CD4-positive, alpha-beta memory T cell (primary cell): ENCODE measurements around the gene OTUD5. TPM values are rescaled to one million over a fixed set of nuclear protein-coding genes. Genes with fewer than 3 reads are reported as not detected.

ENCODE experiments used
- CTCF ChIA-PET: fragments of 350-600 bp; sonication (Branson Sonifier 250); formaldehyde crosslinking; loops from one replicate; lab custom pipeline; 2021; ENCODE audit warnings: inconsistent platforms; ENCODE audit not compliant: partially characterized antibody; lab: Charles Lee
- POLR2A ChIA-PET: fragments of 350-600 bp; sonication (Branson Sonifier 250); formaldehyde crosslinking; loops from one replicate; lab custom pipeline; 2021; ENCODE audit not compliant: partially characterized antibody; lab: Charles Lee
- DNase-seq, 5 donors: peaks; one replicate each; pipeline versions ENCODE4 v3.0.0 to v3.0.0-alpha.2; 2020 to 2022; ENCODE audit warnings: mixed read lengths in 1 of 5
- H3K27ac ChIP-seq: one replicate; pipeline ENCODE4 v1.7.0; 2013; ENCODE audit warnings: low read depth, low read length
- H3K27me3 ChIP-seq: 2 replicates; pipeline ENCODE4 v1.7.0; 2013; ENCODE audit warnings: mild to moderate bottlenecking, low read length, moderate library complexity; ENCODE audit not compliant: insufficient read depth
- H3K36me3 ChIP-seq: 2 replicates; pipeline ENCODE4 v1.7.0; 2013; ENCODE audit warnings: mild to moderate bottlenecking, low read length, moderate library complexity; ENCODE audit not compliant: insufficient read depth
- H3K4me1 ChIP-seq: 2 replicates; pipeline ENCODE4 v1.7.0; 2013; ENCODE audit warnings: mild to moderate bottlenecking, low read length, moderate library complexity; ENCODE audit not compliant: insufficient read depth
- H3K4me3 ChIP-seq, 2 donors: one replicate each; pipeline ENCODE4 v1.7.0; 2013; ENCODE audit warnings: low read length in 2 of 2, mild to moderate bottlenecking in 1 of 2
- H3K9me3 ChIP-seq, 2 donors: one replicate each; pipeline ENCODE4 v1.7.0; 2013; ENCODE audit warnings: low read length in 2 of 2, control low read depth in 1 of 2; ENCODE audit not compliant: control insufficient read depth in 1 of 2
- H3K27ac Mint-ChIP-seq, 7 donors: one replicate each; pipeline ENCODE4 v1.8.0; 2020 to 2021; ENCODE audit warnings: mixed read lengths in 7 of 7, mild to moderate bottlenecking in 6 of 7, inconsistent platforms in 3 of 7, moderate library complexity in 3 of 7
- H3K27me3 Mint-ChIP-seq, 2 donors: one replicate each; pipeline ENCODE4 v1.8.0; 2020 to 2021; ENCODE audit warnings: mixed read lengths in 2 of 2
- H3K36me3 Mint-ChIP-seq, 2 donors: one replicate each; pipeline ENCODE4 v1.8.0; 2020 to 2021; ENCODE audit warnings: mixed read lengths in 2 of 2, inconsistent platforms in 1 of 2, mild to moderate bottlenecking in 1 of 2
- H3K4me1 Mint-ChIP-seq, 4 donors: one replicate each; pipeline ENCODE4 v1.8.0; 2020 to 2021; ENCODE audit warnings: mixed read lengths in 4 of 4, mild to moderate bottlenecking in 1 of 4
- H3K4me3 Mint-ChIP-seq, 8 donors: one replicate each; pipeline ENCODE4 v1.8.0; 2020 to 2021; ENCODE audit warnings: mixed read lengths in 8 of 8, mild to moderate bottlenecking in 7 of 8, moderate library complexity in 6 of 8, inconsistent platforms in 3 of 8
- H3K9me3 Mint-ChIP-seq, 8 donors: one replicate each; pipeline ENCODE4 v1.8.0; 2020 to 2021; ENCODE audit warnings: mixed read lengths in 8 of 8, mild to moderate bottlenecking in 5 of 8, inconsistent platforms in 3 of 8, moderate library complexity in 1 of 8
- intact Hi-C: fragments of 100-400 bp; cut with micrococcal nuclease; formaldehyde crosslinking; loops from one replicate; pipeline ENCODE4 v1.15.1; 2023
- polyA plus RNA-seq, 2 donors: library from polyadenylated mRNA; unstranded; fragments of 300-500 nt; fragmentation: Illumina TruSeq; gene quantifications; one replicate each; pipeline ENCODE4 v1.2.3, GENCODE V29; 2021
- total RNA-seq, 2 experiments: library from RNA; stranded (reverse); gene quantifications; one replicate each; pipeline ENCODE4 v1.2.3, GENCODE V29; 2021

OTUD5 gene
- total and polyA plus RNA-seq, 4 experiments from 2014 or later = 16.5 to 94.5 (median 68.8) TPM

- intact Hi-C loops = no loop called here
- ChIA-PET POLR2A (interaction anchor here (1.6 kb wide), 1 partner anchor 40 kb away, joined by 4 read pairs; the partner anchor contains the start of gene OTUD5), CTCF (no interaction called here)
- peak overlapping the region in 4 of 7 donors; percentile 47 to 76 (median 59) for H3K27ac Mint-ChIP-seq
- no peak overlapping the region for H3K27ac ChIP-seq
- no peak for DNase-seq
- H3K27me3 Mint-ChIP-seq = no peaks in the 10 kb centered on the region
- H3K4me1 Mint-ChIP-seq = peaks cover 22 to 33% (median 30%) of the 10 kb centered on the region in 4 donors
- no peaks in the 10 kb centered on the region for H3K27me3 ChIP-seq
- H3K4me3 ChIP-seq = no peak overlapping the region
- peaks cover 0 to 2% (median 0%) of the 10 kb centered on the region in 8 donors for H3K9me3 Mint-ChIP-seq
- H3K4me3 Mint-ChIP-seq = peak overlapping the region in 1 of 8 donors; percentile 57
- peaks cover 32 to 47% of the 10 kb centered on the region in 2 donors for H3K36me3 Mint-ChIP-seq
- peaks cover 27% of the 10 kb centered on the region for H3K4me1 ChIP-seq
- H3K9me3 ChIP-seq = no peaks in the 10 kb centered on the region
- H3K36me3 ChIP-seq = peaks cover 22% of the 10 kb centered on the region
Measured at GRCh38 chrX:48998391-48998790, 41.0 kb upstream of the OTUD5 start.

- no peaks in the 10 kb centered on the region for H3K9me3 ChIP-seq
- Mint-ChIP-seq H3K4me1 (peaks cover 22 to 32% (median 29%) of the 10 kb centered on the region in 4 donors), H3K36me3 (peaks cover 32 to 52% of the 10 kb centered on the region in 2 donors), H3K27me3 (no peaks in the 10 kb centered on the region), H3K4me3 (no peak overlapping the region), H3K9me3 (peaks cover 0 to 2% (median 0%) of the 10 kb centered on the region in 8 donors), H3K27ac (peak overlapping the region in 3 of 7 donors; percentile 25 to 57 (median 37))
- CTCF ChIA-PET = no interaction called here
- no peak overlapping the region for H3K27ac ChIP-seq
- H3K4me1 ChIP-seq = peaks cover 27% of the 10 kb centered on the region
- H3K36me3 ChIP-seq = peaks cover 22% of the 10 kb centered on the region
- POLR2A ChIA-PET = interaction anchor here (1.6 kb wide), 1 partner anchor 40 kb away, joined by 4 read pairs; the partner anchor contains the start of gene OTUD5
- H3K4me3 ChIP-seq = no peak overlapping the region
- H3K27me3 ChIP-seq = no peaks in the 10 kb centered on the region
- intact Hi-C loops = no loop called here
- no peak for DNase-seq
Measured at GRCh38 chrX:48997865-48998264, 40.5 kb upstream of the OTUD5 start.

DNA sequence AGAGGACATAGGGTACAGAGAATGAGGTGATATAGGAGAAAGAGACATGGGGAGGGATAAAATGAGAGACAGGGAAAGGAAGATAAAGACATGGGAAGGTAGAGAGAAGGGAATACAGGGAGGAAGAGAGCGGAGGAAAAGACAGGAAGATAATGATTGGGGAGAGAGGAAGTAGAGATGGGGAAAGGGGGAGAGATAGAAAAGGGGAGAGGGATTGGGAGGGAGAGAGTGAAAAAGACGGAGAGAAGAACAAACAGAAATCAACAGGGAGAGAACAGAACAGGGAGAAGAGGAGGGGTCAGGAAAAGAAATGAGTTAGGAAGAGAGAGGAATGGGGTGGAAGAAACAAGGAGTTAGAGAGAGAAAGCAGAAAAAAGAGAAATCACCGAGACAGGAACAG lies 40.0 kb upstream of the OTUD5 start:
- H3K27ac Mint-ChIP-seq = peak overlapping the region in 5 of 7 donors; percentile 1 to 89 (median 57)
- Histone ChIP-seq H3K27me3 (no peaks in the 10 kb centered on the region), H3K27ac (no peak overlapping the region), H3K4me3 (no peak overlapping the region), H3K9me3 (no peaks in the 10 kb centered on the region), H3K36me3 (peaks cover 22% of the 10 kb centered on the region), H3K4me1 (peaks cover 27% of the 10 kb centered on the region)
- ChIA-PET CTCF (no interaction called here), POLR2A (no interaction called here)
- no peaks in the 10 kb centered on the region for H3K27me3 Mint-ChIP-seq
- peaks cover 22 to 31% (median 28%) of the 10 kb centered on the region in 4 donors for H3K4me1 Mint-ChIP-seq
- H3K36me3 Mint-ChIP-seq = peaks cover 34 to 53% of the 10 kb centered on the region in 2 donors
- intact Hi-C loops = no loop called here
- peaks cover 0 to 2% (median 0%) of the 10 kb centered on the region in 8 donors for H3K9me3 Mint-ChIP-seq
- DNase-seq = no peak
- no peak overlapping the region for H3K4me3 Mint-ChIP-seq

GRCh38 chrX:48996969-48997368 lies 39.6 kb upstream of the OTUD5 start:
- Mint-ChIP-seq H3K9me3 (peaks cover 0 to 2% (median 0%) of the 10 kb centered on the region in 8 donors), H3K27ac (no peak overlapping the region), H3K27me3 (no peaks in the 10 kb centered on the region), H3K4me3 (no peak overlapping the region), H3K4me1 (peaks cover 22 to 30% (median 27%) of the 10 kb centered on the region in 4 donors), H3K36me3 (peaks cover 36 to 52% of the 10 kb centered on the region in 2 donors)
- Histone ChIP-seq H3K27ac (no peak overlapping the region), H3K9me3 (no peaks in the 10 kb centered on the region), H3K4me1 (peaks cover 27% of the 10 kb centered on the region), H3K36me3 (peaks cover 22% of the 10 kb centered on the region), H3K4me3 (no peak overlapping the region), H3K27me3 (no peaks in the 10 kb centered on the region)
- intact Hi-C loops = no loop called here
- ChIA-PET POLR2A (no interaction called here), CTCF (no interaction called here)
- DNase-seq = no peak

DNA sequence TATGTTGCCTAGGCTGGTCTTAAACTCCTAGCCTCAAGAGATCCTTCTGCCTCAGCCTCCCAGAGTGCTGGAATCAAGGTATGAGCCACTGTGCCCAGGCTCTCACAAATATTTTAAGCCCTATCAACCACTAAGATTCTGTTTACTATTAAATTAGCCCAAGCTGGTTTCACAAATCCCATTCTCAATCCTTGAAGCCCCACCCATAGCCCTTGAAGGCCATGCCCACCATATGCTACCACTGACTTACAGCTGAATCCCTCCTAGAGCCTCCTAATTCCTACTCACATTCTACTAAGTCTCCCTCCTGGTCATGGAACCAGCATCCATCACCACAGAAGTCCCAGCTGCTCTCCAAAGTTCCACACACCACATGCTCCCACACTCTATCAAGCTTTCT lies 34.9 kb upstream of the OTUD5 start:
- Histone ChIP-seq H3K27ac (no peak overlapping the region), H3K27me3 (no peaks in the 10 kb centered on the region), H3K4me3 (no peak overlapping the region), H3K9me3 (no peaks in the 10 kb centered on the region), H3K36me3 (peaks cover 30% of the 10 kb centered on the region), H3K4me1 (no peaks in the 10 kb centered on the region)
- no peak overlapping the region for H3K4me3 Mint-ChIP-seq
- H3K4me1 Mint-ChIP-seq = peaks cover 0 to 8% (median 3%) of the 10 kb centered on the region in 4 donors
- H3K27ac Mint-ChIP-seq = no peak overlapping the region
- intact Hi-C loops = no loop called here
- DNase-seq = no peak
- no peaks in the 10 kb centered on the region for H3K9me3 Mint-ChIP-seq
- POLR2A ChIA-PET = interaction anchor here (2.0 kb wide), 1 partner anchor 10 kb away, joined by 6 read pairs; the partner anchor contains the start of gene GRIPAP1
- CTCF ChIA-PET = no interaction called here
- no peaks in the 10 kb centered on the region for H3K27me3 Mint-ChIP-seq
- H3K36me3 Mint-ChIP-seq = peaks cover 23 to 47% of the 10 kb centered on the region in 2 donors

- H3K36me3 Mint-ChIP-seq = peaks cover 11 to 40% of the 10 kb centered on the region in 2 donors
Measured at GRCh38 chrX:48989483-48989882, 32.1 kb upstream of the OTUD5 start.

DNA sequence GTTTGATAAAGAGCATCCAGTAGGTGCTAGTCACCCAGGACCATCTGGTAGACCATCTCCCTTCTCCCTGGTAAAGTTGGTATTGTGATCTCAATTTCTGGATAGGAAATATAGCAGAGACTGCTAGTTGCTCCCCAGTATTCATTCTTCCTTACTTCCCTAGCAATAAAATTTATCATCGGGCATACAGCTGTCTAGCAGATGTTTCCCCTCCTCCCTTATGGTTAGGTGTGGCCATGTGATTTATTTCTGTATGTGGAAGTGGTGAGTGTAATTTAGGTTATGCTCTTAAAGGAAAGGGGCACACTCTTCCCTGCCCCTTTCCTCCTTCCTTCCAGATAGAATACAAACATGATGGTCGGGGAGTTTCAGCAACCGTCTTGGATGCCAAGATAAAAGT lies 26.5 kb upstream of the OTUD5 start:
- Mint-ChIP-seq H3K4me3 (no peak overlapping the region), H3K36me3 (peaks cover 26 to 43% of the 10 kb centered on the region in 2 donors), H3K27ac (no peak overlapping the region), H3K27me3 (no peaks in the 10 kb centered on the region), H3K9me3 (no peaks in the 10 kb centered on the region), H3K4me1 (no peaks in the 10 kb centered on the region)
- DNase-seq = no peak
- ChIA-PET POLR2A (interaction anchor here (1.2 kb wide), 1 partner anchor 25 kb away, joined by 3 read pairs; no protein-coding TSS in a partner anchor), CTCF (interaction anchor here (0.7 kb wide), 1 partner anchor 890 kb away, joined by 3 read pairs; no protein-coding TSS in a partner anchor)
- intact Hi-C loops = no loop called here
- Histone ChIP-seq H3K9me3 (no peaks in the 10 kb centered on the region), H3K4me3 (no peak overlapping the region), H3K4me1 (no peaks in the 10 kb centered on the region), H3K27ac (no peak overlapping the region), H3K36me3 (peaks cover 37% of the 10 kb centered on the region), H3K27me3 (no peaks in the 10 kb centered on the region)

More at GRCh38 chrX:48989483-48989882, 32.1 kb upstream of the OTUD5 start:
- Histone ChIP-seq H3K4me3 (no peak overlapping the region), H3K27me3 (no peaks in the 10 kb centered on the region), H3K9me3 (no peaks in the 10 kb centered on the region), H3K27ac (no peak overlapping the region), H3K36me3 (peaks cover 26% of the 10 kb centered on the region), H3K4me1 (no peaks in the 10 kb centered on the region)
- H3K4me3 Mint-ChIP-seq = no peak overlapping the region
- peaks cover 0 to 3% (median 0%) of the 10 kb centered on the region in 4 donors for H3K4me1 Mint-ChIP-seq
- no peaks in the 10 kb centered on the region for H3K27me3 Mint-ChIP-seq
- peak overlapping the region in 4 of 7 donors; percentile 14 to 66 (median 20) for H3K27ac Mint-ChIP-seq
- H3K9me3 Mint-ChIP-seq = no peaks in the 10 kb centered on the region
- ChIA-PET POLR2A (interaction anchor here (1.2 kb wide), 1 partner anchor 13 kb away, joined by 3 read pairs; the partner anchor contains the start of gene GRIPAP1), CTCF (no interaction called here)
- intact Hi-C loops = no loop called here
- no peak for DNase-seq
